Smooth muscle cell (in vitro differentiated cells): ENCODE results near the gene MICALL1. TPM values are rescaled to one million over a fixed set of nuclear protein-coding genes. Genes with fewer than 3 reads are reported as not detected.

Source experiments
- DNase-seq: peaks from one replicate; lab custom pipeline; 2025; ENCODE audit not compliant: unreplicated experiment; lab: John Stamatoyannopoulos, UW
- H2AFZ ChIP-seq: fragments of 200-600 bp; sonication (generic); 2 replicates; pipeline ENCODE4 v1.6.0; 2016; ENCODE audit warnings: antibody characterized with exemption, low read depth, mild to moderate bottlenecking
- H3F3A ChIP-seq: fragments of 200-600 bp; sonication (generic); 2 replicates; pipeline ENCODE4 v1.6.0; 2017; ENCODE audit warnings: antibody characterized with exemption, low read depth
- H3K27ac ChIP-seq: fragments of 200-600 bp; sonication (generic); 2 replicates; pipeline ENCODE4 v1.5.1; 2016; ENCODE audit warnings: low read depth, mild to moderate bottlenecking
- H3K27me3 ChIP-seq: fragments of 200-600 bp; sonication (generic); 2 replicates; pipeline ENCODE4 v1.6.1; 2016; ENCODE audit warnings: low read depth, mild to moderate bottlenecking
- H3K36me3 ChIP-seq: fragments of 200-600 bp; sonication (generic); 2 replicates; pipeline ENCODE4 v1.5.1; 2016; ENCODE audit warnings: low read depth
- H3K4me1 ChIP-seq: fragments of 200-600 bp; sonication (generic); 2 replicates; pipeline ENCODE4 v1.5.1; 2016; ENCODE audit warnings: low read depth
- H3K4me2 ChIP-seq: fragments of 200-600 bp; sonication (generic); 2 replicates; pipeline ENCODE4 v1.6.0; 2016; ENCODE audit warnings: mild to moderate bottlenecking
- H3K4me3 ChIP-seq: fragments of 200-600 bp; sonication (generic); 2 replicates; pipeline ENCODE4 v1.5.1; 2016; ENCODE audit warnings: mild to moderate bottlenecking
- H3K79me2 ChIP-seq: fragments of 200-600 bp; sonication (generic); 2 replicates; pipeline ENCODE4 v1.6.0; 2016; ENCODE audit warnings: low read depth, mild to moderate bottlenecking
- H3K9ac ChIP-seq: fragments of 200-600 bp; sonication (generic); 2 replicates; pipeline ENCODE4 v1.6.0; 2016; ENCODE audit warnings: low read depth
- H3K9me3 ChIP-seq: fragments of 200-600 bp; sonication (generic); replicated peaks from 2 replicates; pipeline ENCODE4 v1.5.1; 2016; ENCODE audit warnings: low read depth
- H4K20me1 ChIP-seq: fragments of 200-600 bp; sonication (generic); 2 replicates; pipeline ENCODE4 v1.6.0; 2016; ENCODE audit warnings: low read depth
- WGBS: methylation state at CpG from one replicate; pipeline ENCODE4 v1.1.7; 2016; ENCODE audit warnings: low lambda C conversion rate; 5-methylcytosine and 5-hydroxymethylcytosine counted together
- polyA plus RNA-seq: library from polyadenylated mRNA; unstranded; fragments of >200 nt; fragmentation: Nextera tagmentation; extraction: Ambion mirVana; gene quantifications from 2 replicates; pipeline ENCODE4 v1.2.1, GENCODE V29; 2016
- total RNA-seq: library from RNA; depleted of rRNA; stranded (reverse); fragments of >200 nt; gene quantifications from 2 replicates; pipeline ENCODE4 v1.2.3, GENCODE V29; 2014
- TF ChIP-seq, protein P1 (sequence below): fragments of 200-600 bp; sonication (generic); IDR thresholded peaks from 2 replicates; pipeline ENCODE4 v1.5.1; 2017; ENCODE audit warnings: borderline replicate concordance, mild to moderate bottlenecking, antibody characterized with exemption; ENCODE audit not compliant: insufficient read depth, poor library complexity, severe bottlenecking

Gene MICALL1
- total and polyA plus RNA-seq, 2 experiments from 2014 or later: 8.7 to 24.9 TPM

DNA sequence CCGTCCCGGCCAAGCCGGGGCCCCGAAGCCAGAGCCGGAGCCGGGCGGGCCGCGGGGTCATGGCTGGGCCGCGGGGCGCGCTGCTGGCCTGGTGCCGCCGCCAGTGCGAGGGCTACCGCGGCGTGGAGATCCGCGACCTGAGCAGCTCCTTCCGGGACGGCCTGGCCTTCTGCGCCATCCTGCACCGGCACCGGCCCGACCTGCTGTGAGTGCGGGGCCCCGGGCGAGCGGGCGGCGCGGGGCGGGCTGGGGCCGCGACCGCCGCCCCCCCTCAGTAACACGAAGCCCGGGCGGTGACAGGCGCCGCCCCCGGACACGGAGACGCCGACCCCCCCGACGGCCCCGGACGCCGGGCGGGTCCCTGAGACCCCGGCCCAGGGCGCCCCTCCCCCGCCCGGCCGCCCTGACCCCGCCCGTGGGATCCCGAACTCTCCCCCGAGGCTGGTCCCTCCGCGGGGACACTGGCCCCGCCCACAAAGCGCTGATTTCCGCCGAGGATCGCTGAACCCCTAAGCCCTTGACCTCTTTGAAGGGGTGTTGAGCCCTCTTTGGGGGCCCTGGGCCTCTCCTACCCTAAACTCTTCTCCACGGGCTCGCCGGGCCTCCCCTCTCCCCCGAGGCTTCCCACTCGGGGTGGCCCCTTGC lies 389 bp downstream of the MICALL1 start:
- WGBS: 33% methylated on average over 5 of the region's 75 CpGs
- Histone ChIP-seq H3K79me2 (peaks cover 39% of the 10 kb centered on the region), H3K27me3 (no peaks in the 10 kb centered on the region), H3K9me3 (no peaks in the 10 kb centered on the region), H3K4me2 (peak overlapping the region; percentile 93), H3K36me3 (no peaks in the 10 kb centered on the region), H3K4me3 (peak overlapping the region; percentile 62), H4K20me1 (peaks cover 41% of the 10 kb centered on the region), H3K27ac (peak overlapping the region; percentile 68), H3K9ac (peak overlapping the region; percentile 76), H3K4me1 (peaks cover 10% of the 10 kb centered on the region), H3F3A (peaks cover 8% of the 10 kb centered on the region), H2AFZ (no peak overlapping the region)
- no peak for DNase-seq
- TF ChIP-seq, protein P1, sequence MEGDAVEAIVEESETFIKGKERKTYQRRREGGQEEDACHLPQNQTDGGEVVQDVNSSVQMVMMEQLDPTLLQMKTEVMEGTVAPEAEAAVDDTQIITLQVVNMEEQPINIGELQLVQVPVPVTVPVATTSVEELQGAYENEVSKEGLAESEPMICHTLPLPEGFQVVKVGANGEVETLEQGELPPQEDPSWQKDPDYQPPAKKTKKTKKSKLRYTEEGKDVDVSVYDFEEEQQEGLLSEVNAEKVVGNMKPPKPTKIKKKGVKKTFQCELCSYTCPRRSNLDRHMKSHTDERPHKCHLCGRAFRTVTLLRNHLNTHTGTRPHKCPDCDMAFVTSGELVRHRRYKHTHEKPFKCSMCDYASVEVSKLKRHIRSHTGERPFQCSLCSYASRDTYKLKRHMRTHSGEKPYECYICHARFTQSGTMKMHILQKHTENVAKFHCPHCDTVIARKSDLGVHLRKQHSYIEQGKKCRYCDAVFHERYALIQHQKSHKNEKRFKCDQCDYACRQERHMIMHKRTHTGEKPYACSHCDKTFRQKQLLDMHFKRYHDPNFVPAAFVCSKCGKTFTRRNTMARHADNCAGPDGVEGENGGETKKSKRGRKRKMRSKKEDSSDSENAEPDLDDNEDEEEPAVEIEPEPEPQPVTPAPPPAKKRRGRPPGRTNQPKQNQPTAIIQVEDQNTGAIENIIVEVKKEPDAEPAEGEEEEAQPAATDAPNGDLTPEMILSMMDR: no peak

DNA sequence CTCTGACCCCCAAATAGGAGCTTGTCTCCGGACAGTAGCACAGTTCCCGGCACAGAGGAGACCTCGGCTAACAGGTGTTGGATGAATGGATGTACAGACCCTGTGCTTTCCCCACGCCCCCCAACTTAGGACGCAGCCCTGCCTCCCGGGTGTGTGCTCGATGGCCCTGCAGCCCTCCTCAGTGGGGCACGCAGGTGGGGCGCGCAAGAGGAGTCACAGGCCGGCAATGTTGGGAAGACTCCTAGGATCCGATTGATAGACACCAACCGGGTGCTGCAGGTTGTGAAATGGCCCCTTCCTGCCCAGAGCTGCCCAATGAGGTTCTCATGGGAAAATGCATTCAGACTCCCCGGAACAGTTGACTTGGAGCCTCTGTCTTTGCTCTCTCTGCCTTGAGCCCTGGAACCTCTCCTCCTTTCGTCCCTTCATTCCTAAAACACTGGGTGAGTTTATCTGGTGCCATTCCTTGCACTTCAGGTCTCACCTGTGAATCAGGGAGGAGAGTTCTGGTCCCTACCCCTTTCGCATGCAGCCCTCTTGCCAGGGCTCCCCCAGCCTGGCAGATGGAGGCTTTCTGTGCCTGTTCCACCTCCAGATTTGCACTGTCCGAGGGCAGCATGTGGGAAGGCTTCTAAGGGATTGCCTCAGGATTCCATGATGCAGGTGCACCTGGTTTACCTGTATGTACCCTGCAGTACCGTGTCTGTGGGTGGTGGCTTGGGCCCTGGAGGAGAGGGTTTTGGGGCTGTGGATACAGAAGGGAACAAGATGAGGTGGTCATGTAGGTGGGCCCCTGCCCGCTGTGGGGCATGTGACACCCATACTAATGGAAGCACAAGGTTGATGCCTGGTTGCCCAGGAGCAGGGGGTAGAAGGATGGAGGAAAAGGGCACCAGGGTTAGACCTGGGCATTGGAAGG lies 1.2 kb downstream of the MICALL1 start:
- peaks cover 43% of the 10 kb centered on the region for H3K79me2 ChIP-seq
- no peaks in the 10 kb centered on the region for H3K9me3 ChIP-seq
- DNase-seq: no peak
- peak overlapping the region; percentile 93 for H3K4me2 ChIP-seq
- H3K9ac ChIP-seq: peak overlapping the region; percentile 76
- no peaks in the 10 kb centered on the region for H3K36me3 ChIP-seq
- peak overlapping the region; percentile 68 for H3K27ac ChIP-seq
- peaks cover 49% of the 10 kb centered on the region for H4K20me1 ChIP-seq
- peaks cover 8% of the 10 kb centered on the region for H3F3A ChIP-seq
- no peak overlapping the region for H2AFZ ChIP-seq
- peak overlapping the region; percentile 62 for H3K4me3 ChIP-seq
- peaks cover 10% of the 10 kb centered on the region for H3K4me1 ChIP-seq
- no peaks in the 10 kb centered on the region for H3K27me3 ChIP-seq
- WGBS: 58% methylated on average over 19 of the region's 19 CpGs
- TF ChIP-seq, protein P1: no peak

DNA sequence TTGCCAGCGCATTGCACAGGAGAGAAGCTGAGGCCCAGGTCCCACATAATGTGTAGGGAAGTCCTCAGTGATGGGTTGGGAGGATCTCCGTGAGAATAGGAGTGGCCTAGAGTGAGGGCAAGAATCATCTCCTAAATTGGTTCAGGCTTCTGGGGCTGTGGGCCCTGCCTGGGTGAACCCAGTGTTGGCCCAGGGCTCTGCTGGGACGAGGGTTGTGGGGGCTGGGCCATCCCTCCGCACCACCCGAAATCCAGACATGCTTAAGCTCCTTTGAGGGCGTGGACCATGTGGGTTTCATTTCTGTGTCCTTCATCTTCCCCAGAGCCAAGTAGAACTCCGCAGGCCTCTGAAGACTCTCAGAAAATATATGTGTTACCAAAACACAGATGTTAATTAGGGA lies 3.7 kb downstream of the MICALL1 start:
- WGBS: 85% methylated on average over 7 of the region's 7 CpGs
- H3K79me2 ChIP-seq: peaks cover 43% of the 10 kb centered on the region
- no peak for DNase-seq

More for the DNA sequence above, 3.7 kb downstream of the MICALL1 start:
- TF ChIP-seq, protein P1: no peak
- H3K27me3 ChIP-seq: no peaks in the 10 kb centered on the region
- H3K27ac ChIP-seq: no peak overlapping the region
- no peak overlapping the region for H3K9ac ChIP-seq
- H3F3A ChIP-seq: peaks cover 2% of the 10 kb centered on the region
- H3K36me3 ChIP-seq: no peaks in the 10 kb centered on the region
- H4K20me1 ChIP-seq: peaks cover 51% of the 10 kb centered on the region
- peaks cover 10% of the 10 kb centered on the region for H3K4me1 ChIP-seq
- H2AFZ ChIP-seq: no peak overlapping the region
- H3K4me3 ChIP-seq: no peak overlapping the region
- no peaks in the 10 kb centered on the region for H3K9me3 ChIP-seq
- H3K4me2 ChIP-seq: no peak overlapping the region
